ENCODE data around the gene SFTA2.

DNA sequence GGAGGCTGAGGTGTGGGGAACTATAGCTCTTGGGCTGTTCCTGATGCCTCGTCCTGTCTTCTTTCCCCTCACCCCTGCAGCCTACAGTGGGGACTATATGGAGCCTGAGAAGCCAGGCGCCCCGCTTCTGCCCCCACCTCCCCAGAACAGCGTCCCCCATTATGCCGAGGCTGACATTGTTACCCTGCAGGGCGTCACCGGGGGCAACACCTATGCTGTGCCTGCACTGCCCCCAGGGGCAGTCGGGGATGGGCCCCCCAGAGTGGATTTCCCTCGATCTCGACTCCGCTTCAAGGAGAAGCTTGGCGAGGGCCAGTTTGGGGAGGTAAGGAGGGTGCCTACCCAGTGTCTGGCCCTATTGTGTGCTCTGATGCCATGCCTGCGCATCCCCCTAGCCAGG lies 35.4 kb downstream of the SFTA2 start:
- TF ChIP-seq, protein P1, sequence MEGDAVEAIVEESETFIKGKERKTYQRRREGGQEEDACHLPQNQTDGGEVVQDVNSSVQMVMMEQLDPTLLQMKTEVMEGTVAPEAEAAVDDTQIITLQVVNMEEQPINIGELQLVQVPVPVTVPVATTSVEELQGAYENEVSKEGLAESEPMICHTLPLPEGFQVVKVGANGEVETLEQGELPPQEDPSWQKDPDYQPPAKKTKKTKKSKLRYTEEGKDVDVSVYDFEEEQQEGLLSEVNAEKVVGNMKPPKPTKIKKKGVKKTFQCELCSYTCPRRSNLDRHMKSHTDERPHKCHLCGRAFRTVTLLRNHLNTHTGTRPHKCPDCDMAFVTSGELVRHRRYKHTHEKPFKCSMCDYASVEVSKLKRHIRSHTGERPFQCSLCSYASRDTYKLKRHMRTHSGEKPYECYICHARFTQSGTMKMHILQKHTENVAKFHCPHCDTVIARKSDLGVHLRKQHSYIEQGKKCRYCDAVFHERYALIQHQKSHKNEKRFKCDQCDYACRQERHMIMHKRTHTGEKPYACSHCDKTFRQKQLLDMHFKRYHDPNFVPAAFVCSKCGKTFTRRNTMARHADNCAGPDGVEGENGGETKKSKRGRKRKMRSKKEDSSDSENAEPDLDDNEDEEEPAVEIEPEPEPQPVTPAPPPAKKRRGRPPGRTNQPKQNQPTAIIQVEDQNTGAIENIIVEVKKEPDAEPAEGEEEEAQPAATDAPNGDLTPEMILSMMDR (IDR thresholded peaks at IDR 0.05): no peak
- no peak for TF ChIP-seq POLR2A (IDR thresholded peaks at IDR 0.05)
